Measurements from ENCODE around the gene PREX1. TPM values are rescaled to one million over a fixed set of nuclear protein-coding genes. Genes with fewer than 3 reads are reported as not detected.
A peak's percentile ranks its signal among the peaks of the same experiment; 100 is the strongest.

Gene PREX1
- total and polyA plus RNA-seq, 3 donors from 2014 or later: 18.0 to 36.5 (median 27.1) TPM

DNA sequence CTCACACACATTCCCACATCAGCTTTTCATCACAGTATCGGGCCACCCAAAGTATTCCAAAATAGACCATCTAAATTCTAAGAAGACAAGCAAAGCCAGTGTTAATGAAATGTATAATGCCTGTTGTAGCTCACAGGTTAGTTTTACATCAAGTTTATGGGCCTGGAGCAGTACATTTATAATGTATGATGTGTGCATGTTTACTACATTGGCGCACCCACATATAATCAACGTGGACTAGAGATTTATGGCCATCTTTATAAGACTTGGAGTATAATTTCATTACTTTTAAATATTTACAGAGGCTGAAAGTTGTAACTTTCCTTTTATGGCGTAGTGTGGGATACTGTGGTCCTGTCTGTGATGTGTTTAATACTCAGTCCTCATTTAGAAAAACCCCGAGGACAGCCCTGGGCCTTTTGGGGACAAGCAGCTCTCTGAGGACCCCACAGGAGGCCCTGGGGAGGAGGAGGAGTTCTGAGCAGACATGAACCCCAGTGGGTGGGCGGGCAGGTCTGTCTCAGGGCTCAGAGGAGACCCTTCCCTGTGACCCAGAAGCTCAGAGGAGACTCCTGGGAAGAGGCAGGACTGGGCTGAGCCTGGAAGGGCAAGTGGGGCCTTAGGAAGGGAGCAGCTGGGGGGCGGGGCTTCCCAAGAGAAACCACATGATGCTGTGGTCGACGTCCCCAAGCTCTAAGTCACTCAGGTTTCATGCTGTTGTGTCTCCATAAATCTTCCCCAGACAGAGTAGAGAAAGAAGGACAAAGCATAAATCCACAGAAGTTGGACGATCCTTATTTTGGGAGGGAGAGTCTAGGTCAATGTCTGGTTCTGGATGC, 232.1 kb downstream of the PREX1 start:
- H3K36me3 ChIP-seq (ENCODE audit: low read depth, missing control alignments): no peaks in the 10 kb centered on the region
- TF ChIP-seq, protein P1, sequence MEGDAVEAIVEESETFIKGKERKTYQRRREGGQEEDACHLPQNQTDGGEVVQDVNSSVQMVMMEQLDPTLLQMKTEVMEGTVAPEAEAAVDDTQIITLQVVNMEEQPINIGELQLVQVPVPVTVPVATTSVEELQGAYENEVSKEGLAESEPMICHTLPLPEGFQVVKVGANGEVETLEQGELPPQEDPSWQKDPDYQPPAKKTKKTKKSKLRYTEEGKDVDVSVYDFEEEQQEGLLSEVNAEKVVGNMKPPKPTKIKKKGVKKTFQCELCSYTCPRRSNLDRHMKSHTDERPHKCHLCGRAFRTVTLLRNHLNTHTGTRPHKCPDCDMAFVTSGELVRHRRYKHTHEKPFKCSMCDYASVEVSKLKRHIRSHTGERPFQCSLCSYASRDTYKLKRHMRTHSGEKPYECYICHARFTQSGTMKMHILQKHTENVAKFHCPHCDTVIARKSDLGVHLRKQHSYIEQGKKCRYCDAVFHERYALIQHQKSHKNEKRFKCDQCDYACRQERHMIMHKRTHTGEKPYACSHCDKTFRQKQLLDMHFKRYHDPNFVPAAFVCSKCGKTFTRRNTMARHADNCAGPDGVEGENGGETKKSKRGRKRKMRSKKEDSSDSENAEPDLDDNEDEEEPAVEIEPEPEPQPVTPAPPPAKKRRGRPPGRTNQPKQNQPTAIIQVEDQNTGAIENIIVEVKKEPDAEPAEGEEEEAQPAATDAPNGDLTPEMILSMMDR (IDR thresholded peaks at IDR 0.05): no peak
- TF ChIP-seq POLR2A (IDR thresholded peaks at IDR 0.05): no peak
- 79 to 84% methylated on average over 10 of the region's 10 CpGs for WGBS, 2 donors
- H3K4me3 ChIP-seq: no peak overlapping the region
- H3K27ac ChIP-seq: no peak overlapping the region
- no peaks in the 10 kb centered on the region for H3K27me3 ChIP-seq
- no peaks in the 10 kb centered on the region for H3K9me3 ChIP-seq
- DNase-seq: no peak
- intact Hi-C loops (cut with DNase I; ENCODE audit: low total_unique reads): no loop called here
- H3K4me1 ChIP-seq: no peaks in the 10 kb centered on the region

- Histone ChIP-seq H3K9me3 (no peaks in the 10 kb centered on the region), H3K27ac (no peak overlapping the region), H3K4me3 (no peak overlapping the region), H3K27me3 (no peaks in the 10 kb centered on the region), H3K4me1 (no peaks in the 10 kb centered on the region), H3K36me3 (ENCODE audit: low read depth, missing control alignments) (no peaks in the 10 kb centered on the region)
- TF ChIP-seq POLR2A (IDR thresholded peaks at IDR 0.05): no peak
- TF ChIP-seq, protein P1 (IDR thresholded peaks at IDR 0.05): no peak
- WGBS, 2 donors: 85 to 88% methylated on average over 3 of the region's 3 CpGs
- no peak for DNase-seq
- intact Hi-C loops (cut with DNase I; ENCODE audit: low total_unique reads): no loop called here
These were observed 233.3 kb downstream of the PREX1 start for GRCh38 chr20:48594533-48594932.

DNA sequence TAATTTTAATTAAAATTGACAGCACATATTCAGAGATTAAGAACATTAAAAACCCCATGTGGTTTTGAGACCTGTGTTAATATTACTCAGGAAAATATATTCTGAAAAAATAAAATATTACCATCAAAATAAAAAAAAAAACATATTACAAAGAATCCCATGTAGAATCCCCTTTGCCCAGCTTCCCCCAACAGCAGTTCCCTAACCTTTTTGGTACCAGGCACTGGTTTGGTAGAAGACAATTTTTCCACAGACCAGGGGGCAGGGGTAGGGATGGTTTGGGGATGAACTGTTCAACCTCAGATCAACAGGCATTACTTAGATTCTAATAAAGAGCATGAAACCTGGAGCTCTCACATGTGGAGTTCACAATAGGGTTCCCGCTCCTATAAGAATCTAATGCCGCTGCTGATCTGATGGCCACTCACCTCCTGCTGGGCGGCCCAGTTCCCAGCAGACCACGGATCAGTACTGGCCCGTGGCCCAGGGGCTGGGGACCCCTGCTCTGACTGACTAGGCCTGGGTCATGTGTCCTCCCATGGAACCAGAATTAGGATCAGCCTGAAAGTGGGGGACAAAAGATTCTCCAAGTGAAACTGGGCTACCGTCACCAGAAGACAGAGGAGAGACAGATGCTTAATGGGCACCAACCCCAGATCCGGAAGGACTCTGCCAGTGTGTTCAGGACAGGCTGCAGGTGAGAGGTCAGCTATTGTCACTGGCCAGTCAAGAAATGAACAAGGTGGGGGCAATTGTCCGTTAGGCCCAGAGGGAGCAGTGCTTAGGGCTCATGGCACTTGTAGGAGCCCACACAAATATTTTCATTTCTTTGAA, 235.5 kb downstream of the PREX1 start:
- intact Hi-C loops (cut with DNase I; ENCODE audit: low total_unique reads): no loop called here
- no peak for TF ChIP-seq POLR2A (IDR thresholded peaks at IDR 0.05)
- TF ChIP-seq, protein P1 (IDR thresholded peaks at IDR 0.05): no peak
- WGBS, 2 donors: 85 to 93% methylated on average over 8 of the region's 8 CpGs
- no peak overlapping the region for H3K4me3 ChIP-seq
- no peak for DNase-seq
- H3K27me3 ChIP-seq: no peaks in the 10 kb centered on the region
- H3K9me3 ChIP-seq: no peaks in the 10 kb centered on the region
- H3K27ac ChIP-seq: no peak overlapping the region
- H3K36me3 ChIP-seq (ENCODE audit: low read depth, missing control alignments): no peaks in the 10 kb centered on the region
- H3K4me1 ChIP-seq: no peaks in the 10 kb centered on the region

- DNase-seq: peak; percentile 28
- no peak overlapping the region for H3K27ac ChIP-seq
These were observed 241.1 kb downstream of the PREX1 start for GRCh38 chr20:48586730-48587129.

More at GRCh38 chr20:48586730-48587129, 241.1 kb downstream of the PREX1 start:
- no peak overlapping the region for H3K4me3 ChIP-seq
- 76 to 82% methylated on average over 8 of the region's 8 CpGs for WGBS, 2 donors
- no peaks in the 10 kb centered on the region for H3K36me3 ChIP-seq (ENCODE audit: low read depth, missing control alignments)
- H3K9me3 ChIP-seq: no peaks in the 10 kb centered on the region
- H3K27me3 ChIP-seq: no peaks in the 10 kb centered on the region
- TF ChIP-seq POLR2A (IDR thresholded peaks at IDR 0.05): no peak
- TF ChIP-seq, protein P1 (IDR thresholded peaks at IDR 0.05): no peak
- peaks cover 12% of the 10 kb centered on the region for H3K4me1 ChIP-seq
- intact Hi-C loops (cut with DNase I; ENCODE audit: low total_unique reads): no loop called here
